Type B pancreatic cell (in vitro differentiated cells): ENCODE data around the gene STPG2. TPM values are rescaled to one million over a fixed set of nuclear protein-coding genes. Genes with fewer than 3 reads are reported as not detected.

Experiments
- DNase-seq: peaks from one replicate; pipeline ENCODE4 v3.0.0; 2021; ENCODE audit warnings: mixed read lengths; ENCODE audit not compliant: unreplicated experiment; ENCODE audit errors: extremely low spot score
- H3K27ac Mint-ChIP-seq: 2 replicates; pipeline ENCODE4 v1.8.0; 2021; ENCODE audit warnings: mild to moderate bottlenecking, mixed read lengths
- H3K27me3 Mint-ChIP-seq: 2 replicates; pipeline ENCODE4 v1.8.0; 2021; ENCODE audit warnings: mixed read lengths
- H3K36me3 Mint-ChIP-seq: 2 replicates; pipeline ENCODE4 v1.8.0; 2021; ENCODE audit warnings: mixed read lengths
- H3K4me1 Mint-ChIP-seq: one replicate; pipeline ENCODE4 v1.8.0; 2021; ENCODE audit warnings: mixed read lengths; ENCODE audit not compliant: unreplicated experiment
- H3K4me3 Mint-ChIP-seq: 2 replicates; pipeline ENCODE4 v1.8.0; 2021; ENCODE audit warnings: mild to moderate bottlenecking, mixed read lengths
- H3K9me3 Mint-ChIP-seq: 2 replicates; pipeline ENCODE4 v1.8.0; 2021; ENCODE audit warnings: mixed read lengths
- CTCF ChIP-seq: fragments of 200-600 bp; sonication (generic); conservative IDR thresholded peaks from 2 replicates; pipeline ENCODE4 v1.5.0; 2021; ENCODE audit warnings: antibody characterized with exemption, mild to moderate bottlenecking
- total RNA-seq: library from RNA; stranded (reverse); gene quantifications from 2 replicates; pipeline ENCODE4 v1.2.1, GENCODE V29; 2021; ENCODE audit warnings: low replicate concordance

The STPG2 gene
- total RNA-seq, 1 donor from 2014 or later, result 0.29 TPM

DNA sequence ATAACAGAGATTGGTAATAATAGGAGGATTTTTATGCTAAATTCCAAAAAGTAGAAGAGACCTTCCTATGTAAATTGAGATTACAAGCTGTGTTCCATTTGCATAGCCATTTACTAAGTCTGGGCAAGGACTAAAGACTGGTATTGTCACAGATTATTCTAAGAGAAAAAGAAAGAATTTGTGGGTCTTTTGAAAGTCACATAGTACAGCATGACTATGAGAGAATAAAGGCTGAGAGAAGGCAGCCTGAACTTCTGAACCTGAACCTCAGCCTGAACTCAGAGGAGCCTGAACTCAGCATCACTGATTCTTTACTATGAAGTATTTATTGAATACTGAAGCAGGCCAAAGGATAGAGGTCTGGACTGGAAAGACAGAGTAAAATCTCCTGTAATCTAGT, 297.5 kb downstream of the STPG2 start:
- no peak for TF ChIP-seq CTCF
- no peak for DNase-seq
- no peaks in the 10 kb centered on the region for H3K36me3 Mint-ChIP-seq
- no peaks in the 10 kb centered on the region for H3K27me3 Mint-ChIP-seq
- no peaks in the 10 kb centered on the region for H3K9me3 Mint-ChIP-seq
- no peak overlapping the region for H3K4me3 Mint-ChIP-seq
- H3K4me1 Mint-ChIP-seq, result no peaks in the 10 kb centered on the region
- no peak overlapping the region for H3K27ac Mint-ChIP-seq

DNA sequence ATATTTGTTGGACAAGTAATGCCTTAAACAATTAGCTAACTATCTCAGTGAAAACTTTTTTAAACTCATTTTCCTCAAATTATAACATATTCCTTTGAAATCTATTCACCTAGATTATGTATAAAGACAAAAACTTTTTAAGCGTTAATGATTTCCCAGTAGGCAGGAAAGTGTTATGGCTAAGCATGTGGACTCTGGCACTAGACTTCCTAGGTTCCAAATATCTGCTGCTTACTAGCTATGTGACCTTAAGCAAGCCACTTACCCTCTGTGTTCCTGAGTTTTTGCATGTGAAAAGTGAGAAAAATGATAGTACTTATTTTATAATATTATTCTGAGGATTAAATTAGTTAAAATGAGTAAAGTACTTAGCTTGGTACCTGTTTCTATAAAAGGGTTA, 301.8 kb downstream of the STPG2 start:
- H3K9me3 Mint-ChIP-seq, result no peaks in the 10 kb centered on the region
- no peak overlapping the region for H3K4me3 Mint-ChIP-seq
- H3K27ac Mint-ChIP-seq, result no peak overlapping the region
- TF ChIP-seq CTCF, result no peak
- no peak for DNase-seq
- no peaks in the 10 kb centered on the region for H3K27me3 Mint-ChIP-seq
- H3K4me1 Mint-ChIP-seq, result no peaks in the 10 kb centered on the region
- H3K36me3 Mint-ChIP-seq, result no peaks in the 10 kb centered on the region

- H3K9me3 Mint-ChIP-seq, result no peaks in the 10 kb centered on the region
- H3K27me3 Mint-ChIP-seq, result no peaks in the 10 kb centered on the region
- TF ChIP-seq CTCF, result no peak
- H3K4me1 Mint-ChIP-seq, result no peaks in the 10 kb centered on the region
- DNase-seq, result no peak
- H3K4me3 Mint-ChIP-seq, result no peak overlapping the region
- no peaks in the 10 kb centered on the region for H3K36me3 Mint-ChIP-seq
- H3K27ac Mint-ChIP-seq, result no peak overlapping the region
Observed at GRCh38 chr4:97836662-97837061, 306.6 kb downstream of the STPG2 start.

GRCh38 chr4:97828646-97829045, 314.6 kb downstream of the STPG2 start:
- DNase-seq, result no peak
- H3K4me1 Mint-ChIP-seq, result no peaks in the 10 kb centered on the region
- H3K27me3 Mint-ChIP-seq, result peaks cover 3% of the 10 kb centered on the region
- H3K27ac Mint-ChIP-seq, result no peak overlapping the region
- no peak for TF ChIP-seq CTCF
- no peak overlapping the region for H3K4me3 Mint-ChIP-seq
- peaks cover 7% of the 10 kb centered on the region for H3K9me3 Mint-ChIP-seq
- no peaks in the 10 kb centered on the region for H3K36me3 Mint-ChIP-seq

DNA sequence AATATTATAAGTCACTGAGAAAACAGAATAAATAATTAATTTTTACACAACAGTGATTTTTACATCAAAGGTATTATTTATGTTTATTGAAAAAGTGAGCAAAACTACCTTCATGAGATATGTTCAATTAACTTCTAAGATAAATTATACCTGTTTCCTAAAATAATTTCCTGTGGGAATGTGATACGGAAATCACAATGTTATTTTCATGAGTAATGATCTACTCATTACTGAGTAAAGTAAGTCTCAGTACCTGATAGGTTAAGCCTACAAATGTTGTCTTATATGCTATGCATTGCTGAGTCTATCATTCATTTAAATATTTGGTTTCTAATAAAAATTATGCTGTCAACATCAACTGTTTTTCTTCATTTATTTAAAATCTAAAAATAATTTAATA, 324.0 kb downstream of the STPG2 start:
- H3K36me3 Mint-ChIP-seq, result no peaks in the 10 kb centered on the region
- peaks cover 4% of the 10 kb centered on the region for H3K9me3 Mint-ChIP-seq
- no peak for TF ChIP-seq CTCF
- H3K27me3 Mint-ChIP-seq, result no peaks in the 10 kb centered on the region
- H3K4me3 Mint-ChIP-seq, result no peak overlapping the region
- no peak for DNase-seq
- no peak overlapping the region for H3K27ac Mint-ChIP-seq
- H3K4me1 Mint-ChIP-seq, result no peaks in the 10 kb centered on the region

GRCh38 chr4:97812768-97813167, 330.5 kb downstream of the STPG2 start:
- Mint-ChIP-seq H3K27me3 (no peaks in the 10 kb centered on the region), H3K4me3 (no peak overlapping the region)
- TF ChIP-seq CTCF, result no peak

More at GRCh38 chr4:97812768-97813167, 330.5 kb downstream of the STPG2 start:
- Mint-ChIP-seq H3K9me3 (no peaks in the 10 kb centered on the region), H3K36me3 (no peaks in the 10 kb centered on the region), H3K4me1 (no peaks in the 10 kb centered on the region), H3K27ac (no peak overlapping the region)
- no peak for DNase-seq
